ENCODE data around the gene CSGALNACT2.
"Not testable (repeated sequence)": the region's sequence is repeated elsewhere in the genome, so short reads cannot be mapped to it uniquely, and the experiment has no call there.

CSGALNACT2 gene

GRCh38 chr10:43153901-43154300 lies 15.7 kb downstream of the CSGALNACT2 start:
- DNase-seq, result no peak

GRCh38 chr10:43155221-43155620 lies 17.0 kb downstream of the CSGALNACT2 start:
- no peak for DNase-seq

GRCh38 chr10:43155741-43156140 lies 17.5 kb downstream of the CSGALNACT2 start:
- no peak for DNase-seq

- DNase-seq, result no peak
Observed at GRCh38 chr10:43156590-43157341, 18.5 kb downstream of the CSGALNACT2 start.

GRCh38 chr10:43158636-43159035 lies 20.4 kb downstream of the CSGALNACT2 start:
- no peak for DNase-seq

- DNase-seq, result peak in 1 of 2 experiments; percentile 47
Observed at GRCh38 chr10:43160046-43160920, 22.0 kb downstream of the CSGALNACT2 start.

GRCh38 chr10:43160921-43161255 lies 22.6 kb downstream of the CSGALNACT2 start:
- no peak for DNase-seq

GRCh38 chr10:43162604-43163003 lies 24.4 kb downstream of the CSGALNACT2 start:
- no peak for DNase-seq

- no peak for DNase-seq
Observed at GRCh38 chr10:43166207-43166879, 28.1 kb downstream of the CSGALNACT2 start.

- no peak for DNase-seq
Observed at GRCh38 chr10:43166880-43167497, 28.7 kb downstream of the CSGALNACT2 start.

- DNase-seq, result no peak
Observed at GRCh38 chr10:43167498-43167889, 29.2 kb downstream of the CSGALNACT2 start.

- DNase-seq, result no peak
Observed at GRCh38 chr10:43170491-43170890, 32.2 kb downstream of the CSGALNACT2 start.

GRCh38 chr10:43172645-43173044 lies 34.4 kb downstream of the CSGALNACT2 start:
- DNase-seq, result no peak

- DNase-seq, result no peak
Observed at GRCh38 chr10:43173120-43173519, 34.9 kb downstream of the CSGALNACT2 start.

- no peak for DNase-seq
Observed at GRCh38 chr10:43174969-43175368, 36.7 kb downstream of the CSGALNACT2 start.

GRCh38 chr10:43176271-43176670 lies 38.0 kb downstream of the CSGALNACT2 start:
- DNase-seq, result no peak

- DNase-seq, result no peak
Observed at GRCh38 chr10:43177595-43177994, 39.4 kb downstream of the CSGALNACT2 start.

- no peak for DNase-seq
Observed at GRCh38 chr10:43181146-43181545, 42.9 kb downstream of the CSGALNACT2 start.

GRCh38 chr10:43183764-43184163 lies 45.5 kb downstream of the CSGALNACT2 start:
- not testable (repeated sequence) for DNase-seq

GRCh38 chr10:43186150-43186549 lies 47.9 kb downstream of the CSGALNACT2 start:
- no peak for DNase-seq

GRCh38 chr10:43187213-43187612 lies 49.0 kb downstream of the CSGALNACT2 start:
- no peak for DNase-seq

GRCh38 chr10:43188702-43189101 lies 50.5 kb downstream of the CSGALNACT2 start:
- no peak for DNase-seq

GRCh38 chr10:43190289-43190688 lies 52.0 kb downstream of the CSGALNACT2 start:
- no peak for DNase-seq

All from stimulated activated CD4-positive, alpha-beta T cell treated with anti-CD3 and anti-CD28 coated beads, Interleukin-4, amount 100 ng/mL, for 4 hours (primary cell).